Neuronal stem cell (in vitro differentiated cells): ENCODE results near the gene LZTS2. TPM values are rescaled to one million over a fixed set of nuclear protein-coding genes. Genes with fewer than 3 reads are reported as not detected.

Source experiments
- small RNA-seq: library from polyadenylated mRNA; stranded (forward); fragments of <200 nt; extraction: miRNeasy Mini kit (QIAGEN cat#:217004); gene quantifications from one replicate; pipeline ENCODE3, GENCODE V24; 2013; ENCODE audit not compliant: insufficient read depth

LZTS2 gene

Small RNA genes lying within 50 kb of the gene (small RNA-seq; reads per million reads assigned to genes)
- gene MIR608, result not detected
